Measurements from ENCODE around the gene FBXL7. TPM values are rescaled to one million over a fixed set of nuclear protein-coding genes. Genes with fewer than 3 reads are reported as not detected.
A peak's percentile ranks its signal among the peaks of the same experiment; 100 is the strongest.

The FBXL7 gene
- total RNA-seq, 1 experiment from 2014 or later = 3.9 TPM

DNA sequence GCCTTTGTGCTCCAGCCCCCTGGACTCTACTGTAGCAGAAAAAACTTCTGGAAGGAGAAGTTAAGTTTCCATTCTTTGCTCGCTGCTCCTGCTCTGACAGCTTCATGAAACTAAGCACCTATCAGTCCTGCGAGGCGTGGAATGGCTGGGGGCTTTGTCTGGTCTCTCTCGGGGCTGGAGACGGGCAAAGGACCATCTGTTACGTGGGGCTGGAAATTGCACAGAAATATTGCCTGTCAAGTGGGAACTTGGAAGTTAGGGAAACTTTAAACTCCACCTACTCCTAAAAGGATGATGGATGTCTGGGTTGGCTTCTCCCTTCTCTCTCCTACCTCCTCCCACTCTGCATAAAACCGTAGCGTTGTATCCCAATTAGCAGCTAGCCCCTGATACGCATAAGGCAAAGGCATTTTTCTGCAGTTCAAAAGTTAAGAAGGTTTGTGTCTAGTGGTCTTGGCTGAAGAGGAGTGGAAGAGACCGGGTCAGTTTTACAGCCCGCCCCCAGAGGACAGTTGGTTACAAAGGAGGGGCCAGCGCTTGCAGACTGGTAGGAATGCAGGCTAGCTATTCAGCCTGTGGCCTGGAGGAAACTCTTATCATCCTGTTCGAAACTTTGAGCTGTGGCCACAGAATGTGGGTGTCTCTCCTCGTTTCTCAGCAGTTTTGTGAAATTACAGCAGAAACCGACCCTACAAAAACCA lies 1.3 kb downstream of the FBXL7 start:
- DNase-seq (ENCODE audit: extremely low read depth, low read depth) = peak; percentile 45

DNA sequence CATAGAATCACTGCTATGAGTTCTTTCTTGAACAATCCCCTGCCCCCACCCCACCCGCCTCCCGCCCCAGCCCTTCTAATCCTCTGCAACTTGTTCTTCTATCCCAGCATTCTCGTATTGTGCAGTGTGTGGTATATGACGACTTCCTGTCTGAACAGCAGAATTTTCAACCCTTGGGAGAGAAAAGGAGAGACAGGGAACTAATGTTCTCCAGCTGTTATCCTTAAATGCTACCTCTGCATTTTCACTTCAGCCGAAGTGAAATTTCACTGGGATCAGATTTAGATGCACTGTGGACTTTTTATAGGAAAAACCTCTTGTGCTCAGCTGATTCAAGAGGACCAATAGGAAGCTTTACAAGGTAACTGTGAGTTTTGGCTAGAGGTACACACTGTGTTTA lies 2.2 kb downstream of the FBXL7 start:
- DNase-seq (ENCODE audit: extremely low read depth, low read depth) = no peak

DNA sequence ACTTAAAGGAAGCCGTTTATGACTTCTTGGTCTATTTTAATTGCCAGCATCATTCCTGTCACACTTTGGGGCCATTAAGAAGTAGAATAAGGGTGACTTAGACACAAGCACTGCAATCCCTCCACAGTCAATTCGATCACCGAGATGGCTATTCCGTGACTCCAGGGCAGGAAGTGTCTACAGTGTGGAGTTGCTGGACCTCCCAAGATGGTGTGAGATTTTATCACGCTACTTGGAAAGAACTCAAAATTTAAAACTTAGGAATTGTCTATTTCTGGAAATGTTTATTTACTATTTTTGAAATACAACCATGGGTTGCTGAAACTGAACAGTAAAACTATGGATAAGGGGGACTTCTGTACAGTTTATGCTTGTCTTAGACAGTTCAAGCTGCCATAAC lies 6.2 kb downstream of the FBXL7 start:
- no peak for DNase-seq (ENCODE audit: extremely low read depth, low read depth)

DNA sequence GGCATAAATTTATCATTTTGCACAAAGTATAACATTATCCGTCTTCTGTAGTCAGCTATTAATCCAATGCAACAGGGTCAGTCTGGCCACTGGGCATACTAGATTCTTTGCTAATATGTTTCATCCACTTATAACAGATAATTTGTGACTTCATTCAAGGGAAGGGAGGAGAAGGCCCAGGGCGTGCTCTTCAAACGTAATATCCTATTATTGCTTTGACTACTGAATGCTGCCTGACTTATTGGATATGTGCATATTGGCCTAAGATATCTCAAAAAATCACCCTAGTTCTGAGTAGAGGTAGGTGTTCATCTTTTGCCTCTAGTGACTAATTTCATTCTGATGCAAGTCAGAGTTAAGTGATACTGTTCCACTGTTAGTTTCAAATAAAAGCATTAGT lies 6.9 kb downstream of the FBXL7 start:
- no peak for DNase-seq (ENCODE audit: extremely low read depth, low read depth)

DNA sequence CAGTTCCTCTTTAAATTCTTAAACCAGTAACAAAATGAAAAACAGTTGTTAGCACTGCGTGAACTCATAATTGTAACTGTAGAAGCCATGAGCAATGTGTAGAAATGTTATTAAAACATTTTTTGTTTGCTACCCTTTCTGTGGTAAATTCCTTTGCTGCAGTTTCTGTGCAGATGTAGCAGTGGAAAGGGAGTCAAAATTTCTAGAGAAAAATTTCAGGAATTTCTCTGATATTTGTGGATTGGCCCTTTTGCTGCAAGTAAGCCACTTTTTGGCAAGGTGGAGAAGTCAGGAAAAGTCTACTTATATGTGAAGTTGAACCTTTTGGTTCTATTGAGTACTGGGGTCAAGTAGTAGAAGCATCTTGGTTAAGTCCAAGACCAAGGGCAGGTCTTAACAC lies 10.1 kb downstream of the FBXL7 start:
- no peak for DNase-seq (ENCODE audit: extremely low read depth, low read depth)

DNA sequence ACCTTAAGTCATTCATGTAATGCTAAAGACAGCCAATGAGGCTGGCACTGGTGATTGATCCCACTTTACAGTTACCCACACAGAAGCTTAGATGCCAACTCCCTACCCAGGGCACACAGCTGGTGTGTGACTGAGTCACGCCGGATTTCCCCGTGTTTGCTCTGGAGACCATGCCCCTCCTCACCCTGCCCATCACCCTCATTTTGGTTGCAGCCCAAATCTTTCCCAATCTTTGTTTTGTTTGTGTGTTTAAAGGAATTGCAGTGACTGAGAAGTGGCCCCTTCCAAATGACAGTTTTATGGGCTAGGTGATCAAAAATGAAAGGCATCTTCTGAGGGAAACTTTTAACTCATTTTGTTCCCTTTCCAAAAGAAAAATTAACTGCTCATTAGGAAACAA lies 10.9 kb downstream of the FBXL7 start:
- DNase-seq (ENCODE audit: extremely low read depth, low read depth) = no peak

DNA sequence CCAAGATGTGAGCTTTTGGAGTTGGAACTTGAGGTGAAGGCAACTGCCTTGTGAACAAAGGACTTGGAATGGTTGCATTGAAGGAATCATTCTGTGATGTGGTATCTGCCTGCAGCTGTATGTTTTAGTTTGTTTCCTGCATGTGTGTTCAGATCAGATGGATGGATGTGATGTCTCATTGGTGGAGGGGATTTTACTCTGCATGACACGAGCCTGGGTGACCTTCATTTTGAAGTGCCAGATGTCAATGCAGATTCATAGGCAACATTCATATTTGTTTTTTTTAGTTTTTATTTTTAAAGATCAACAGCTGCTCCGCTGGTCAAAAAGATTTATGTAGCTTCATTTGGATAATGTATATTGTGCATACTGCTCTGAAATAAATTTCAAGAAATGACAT lies 13.5 kb downstream of the FBXL7 start:
- DNase-seq (ENCODE audit: extremely low read depth, low read depth) = no peak

DNA sequence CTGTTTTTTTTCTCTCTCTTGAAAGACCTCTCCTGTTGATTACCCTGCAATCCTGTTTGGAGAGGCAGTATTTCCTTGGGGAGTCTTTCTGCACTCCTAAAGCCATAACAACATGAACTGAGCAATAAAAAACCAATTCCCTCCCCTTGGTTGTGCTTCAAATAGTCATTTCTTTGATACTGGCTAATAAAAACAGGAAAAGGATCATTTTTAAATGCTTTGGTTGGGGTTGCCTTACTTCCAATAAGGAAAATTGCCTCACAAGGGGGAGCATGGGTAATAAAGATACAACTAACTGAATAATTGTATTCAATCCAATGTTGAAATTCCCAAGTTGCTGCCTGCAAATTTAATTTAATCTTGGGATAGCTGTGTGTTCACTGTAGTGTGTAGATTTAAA lies 13.9 kb downstream of the FBXL7 start:
- DNase-seq (ENCODE audit: extremely low read depth, low read depth) = no peak

DNA sequence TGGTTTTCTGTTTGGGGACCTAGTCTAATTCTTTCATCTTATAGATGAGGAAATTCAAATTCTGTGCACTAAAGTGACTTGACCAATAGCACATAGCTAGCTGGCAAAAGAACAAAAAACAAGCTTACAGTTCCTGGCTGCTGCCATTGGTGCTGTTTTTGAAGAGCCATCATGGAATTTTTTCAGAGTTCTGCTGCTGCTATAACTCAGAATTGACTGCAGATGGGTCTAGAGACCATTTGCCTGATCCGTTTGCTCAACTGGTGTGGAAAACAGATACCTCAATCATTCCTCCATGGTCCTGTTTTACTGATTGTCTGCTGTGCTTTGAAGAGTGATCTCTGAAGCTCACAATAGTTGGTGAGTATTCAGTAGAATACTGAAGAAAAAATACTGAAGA lies 15.2 kb downstream of the FBXL7 start:
- no peak for DNase-seq (ENCODE audit: extremely low read depth, low read depth)

DNA sequence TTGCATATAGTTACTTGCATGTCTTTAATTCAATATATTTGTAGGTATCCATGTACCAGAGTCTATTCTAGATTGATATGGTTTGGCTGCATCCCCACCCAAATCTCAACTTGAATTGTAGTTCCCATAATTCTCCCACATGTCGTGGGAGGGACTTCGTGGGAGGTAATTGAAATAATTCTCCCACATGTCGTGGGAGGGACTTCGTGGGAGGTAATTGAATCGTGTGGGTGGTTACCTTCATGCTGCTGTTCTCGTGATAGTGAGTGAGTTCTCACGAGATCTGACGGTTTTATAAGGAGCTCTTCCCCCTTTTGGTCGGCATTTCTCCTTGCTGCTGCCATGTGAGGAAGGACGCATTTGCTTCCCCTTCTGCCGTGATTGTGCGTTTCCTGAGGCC lies 16.5 kb downstream of the FBXL7 start:
- DNase-seq (ENCODE audit: extremely low read depth, low read depth) = no peak

DNA sequence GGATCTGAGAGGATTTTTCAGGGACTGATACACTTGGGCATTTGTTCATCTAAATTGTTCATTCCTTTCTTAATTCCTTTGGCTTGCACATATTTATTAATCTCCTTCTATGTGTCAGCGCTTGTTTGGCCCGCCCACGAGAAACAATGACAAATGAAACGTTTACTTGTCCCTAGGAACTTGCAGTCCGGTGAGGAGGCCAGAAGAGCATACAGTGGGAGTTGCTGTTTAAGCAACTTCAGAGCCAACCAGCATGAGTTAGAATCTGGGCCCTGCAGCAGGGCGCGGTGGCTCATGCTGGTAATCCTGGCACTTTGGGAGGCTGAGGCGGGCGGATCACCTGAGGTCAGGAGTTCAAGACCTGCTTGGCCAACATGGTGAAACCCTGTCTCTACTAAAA lies 18.8 kb downstream of the FBXL7 start:
- DNase-seq (ENCODE audit: extremely low read depth, low read depth) = no peak

DNA sequence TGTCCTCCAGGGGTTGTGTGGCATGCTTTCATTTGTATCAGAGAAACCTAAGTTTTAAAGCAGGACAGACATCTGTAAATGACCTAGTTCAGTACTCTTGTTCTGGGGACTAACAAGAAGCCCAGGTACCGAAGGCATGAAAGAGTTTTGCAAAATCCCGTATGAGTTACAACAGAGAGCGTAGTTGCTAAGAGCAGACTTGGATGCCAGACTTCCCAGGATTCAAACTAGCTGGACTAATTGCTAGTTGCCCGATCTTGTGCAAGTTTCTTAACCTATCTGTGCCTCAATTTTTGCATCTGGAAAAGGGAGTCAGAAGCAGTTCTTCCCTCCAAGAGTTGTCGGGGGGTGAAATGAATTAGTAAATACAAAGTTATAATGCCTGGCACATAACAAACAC lies 20.9 kb downstream of the FBXL7 start:
- DNase-seq (ENCODE audit: extremely low read depth, low read depth) = no peak

DNA sequence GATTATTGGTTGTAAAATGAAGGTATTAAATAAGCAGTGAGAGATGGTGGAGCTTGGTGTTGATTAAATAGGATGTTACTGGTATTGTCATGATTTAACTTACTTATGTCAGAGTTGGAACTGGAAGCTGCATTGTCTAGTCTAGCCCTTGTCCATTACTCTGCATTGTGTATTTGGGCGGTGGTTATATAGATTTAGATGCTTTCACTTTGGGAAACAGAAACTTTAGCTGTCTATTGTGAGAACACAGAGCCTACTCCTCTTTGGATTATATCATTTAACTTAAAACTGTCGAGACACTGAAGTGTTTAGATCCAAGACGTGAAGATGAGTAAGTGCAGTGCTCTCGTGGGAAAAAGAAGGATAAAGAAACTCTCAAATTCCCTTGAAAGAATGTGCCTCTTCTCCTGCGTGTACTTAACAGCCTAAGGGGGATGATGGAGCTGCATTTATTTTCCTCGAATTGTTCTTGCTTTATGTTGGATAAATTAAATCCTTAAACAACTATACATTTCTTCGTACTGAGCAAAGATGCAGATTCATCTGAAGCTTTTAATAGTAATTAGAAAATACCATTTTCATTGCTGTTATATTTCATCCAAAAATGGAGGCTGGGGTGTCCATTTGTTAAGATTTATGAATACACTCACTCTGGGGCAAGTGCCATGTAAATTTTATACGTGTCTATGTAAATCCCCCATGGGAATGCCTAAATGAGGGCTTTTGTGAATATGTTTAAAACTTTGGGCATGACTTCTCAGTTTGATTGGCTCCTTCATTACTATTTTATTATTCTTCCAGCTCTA lies 21.6 kb downstream of the FBXL7 start:
- no peak for DNase-seq (ENCODE audit: extremely low read depth, low read depth)

DNA sequence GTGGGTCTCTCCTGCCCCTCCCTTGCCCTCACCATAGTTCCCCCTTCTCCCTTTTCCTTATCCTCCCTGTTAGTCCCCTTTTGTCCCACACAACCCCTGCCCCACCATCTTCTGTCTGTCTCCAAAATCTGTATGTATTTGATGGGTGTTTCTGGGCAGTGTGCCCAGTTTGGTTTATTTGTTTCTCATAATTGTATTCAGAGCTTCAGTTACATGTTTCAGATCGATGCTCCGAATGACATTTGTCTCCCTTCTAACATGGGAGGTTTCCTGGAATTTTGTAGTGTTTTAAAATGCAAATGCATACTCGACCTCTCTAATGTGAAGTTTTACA lies 22.2 kb downstream of the FBXL7 start:
- no peak for DNase-seq (ENCODE audit: extremely low read depth, low read depth)

DNA sequence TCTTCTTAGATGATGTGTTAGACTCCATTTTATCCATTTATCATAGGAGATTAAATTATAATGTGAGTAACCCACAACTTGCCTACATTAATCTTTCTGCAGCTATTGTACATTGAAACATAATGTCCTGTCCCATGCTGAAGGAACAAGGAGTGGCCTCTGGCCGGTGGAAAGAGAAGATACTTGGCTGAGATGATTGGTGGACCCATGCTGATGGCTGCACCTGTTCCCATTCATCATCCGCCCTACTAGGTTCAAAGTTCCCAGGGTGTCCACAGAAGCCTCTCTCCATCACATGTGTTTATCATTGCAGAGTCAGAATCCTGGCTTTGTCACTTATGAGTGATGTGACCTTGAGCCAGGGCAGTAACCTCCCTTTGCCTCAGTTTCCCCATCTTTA lies 24.7 kb downstream of the FBXL7 start:
- DNase-seq (ENCODE audit: extremely low read depth, low read depth) = no peak

DNA sequence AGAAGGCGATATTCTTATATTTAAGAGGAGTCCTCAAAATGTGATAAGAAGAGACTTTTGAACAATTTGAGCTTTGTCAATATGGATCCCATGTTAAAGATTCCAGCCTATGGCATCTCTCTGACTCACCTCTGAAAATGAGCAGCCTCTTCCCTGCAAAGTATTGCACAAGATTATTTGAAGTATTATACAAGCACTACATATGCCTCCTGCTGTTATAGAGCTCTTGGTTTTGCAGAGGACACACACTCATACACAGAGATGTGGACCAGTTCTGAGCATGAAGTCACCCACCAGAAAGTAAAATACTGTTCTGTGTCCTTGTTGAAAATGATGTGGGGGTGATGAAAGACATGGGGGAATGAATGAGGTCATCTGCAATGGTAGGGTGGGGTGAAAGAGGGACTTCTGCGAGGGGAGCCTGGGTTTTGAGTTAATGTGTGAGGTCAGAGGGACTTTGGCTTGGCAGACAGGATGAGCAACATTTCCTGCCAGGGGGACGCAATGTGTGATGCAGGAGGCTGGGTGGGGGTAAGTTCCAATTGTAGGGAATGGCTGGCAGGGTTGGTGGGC lies 25.8 kb downstream of the FBXL7 start:
- DNase-seq (ENCODE audit: extremely low read depth, low read depth) = no peak

DNA sequence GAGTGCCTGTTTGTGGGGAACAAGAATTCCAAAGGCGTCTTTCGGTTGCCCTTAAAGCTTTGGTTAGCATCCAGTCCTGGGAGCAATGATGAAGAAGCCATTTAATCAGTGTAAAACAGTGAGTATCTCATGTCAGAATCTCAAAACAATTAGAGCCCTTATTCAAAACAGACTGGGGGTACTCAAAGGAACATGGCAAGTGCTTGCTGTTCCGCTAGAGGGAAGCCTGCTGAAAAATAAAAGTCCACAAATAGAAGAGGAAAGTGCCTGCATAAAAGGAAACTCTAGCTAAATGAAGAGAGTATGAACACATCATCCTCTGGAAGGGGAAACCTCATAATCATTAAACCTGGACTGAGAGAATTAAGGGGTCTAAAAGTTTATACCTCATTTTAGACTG lies 26.4 kb downstream of the FBXL7 start:
- no peak for DNase-seq (ENCODE audit: extremely low read depth, low read depth)

DNA sequence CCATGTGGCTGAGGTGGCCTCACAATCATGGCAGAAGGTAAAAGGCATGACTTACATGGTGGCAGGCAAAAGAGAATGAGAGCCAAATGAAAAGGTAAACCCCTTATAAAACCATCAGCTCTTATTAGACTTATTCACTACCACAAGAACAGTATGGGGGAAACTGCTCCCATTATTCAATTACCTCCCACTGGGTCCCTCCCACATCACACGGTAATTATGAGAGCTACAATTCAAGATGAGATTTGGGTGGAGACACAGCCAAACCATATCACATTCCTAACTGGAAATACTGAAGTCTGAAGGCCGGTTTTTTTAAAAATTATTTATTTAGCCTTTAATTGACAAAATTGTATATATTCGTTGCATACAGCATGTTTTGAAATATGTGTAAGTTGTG lies 28.5 kb downstream of the FBXL7 start:
- no peak for DNase-seq (ENCODE audit: extremely low read depth, low read depth)

DNA sequence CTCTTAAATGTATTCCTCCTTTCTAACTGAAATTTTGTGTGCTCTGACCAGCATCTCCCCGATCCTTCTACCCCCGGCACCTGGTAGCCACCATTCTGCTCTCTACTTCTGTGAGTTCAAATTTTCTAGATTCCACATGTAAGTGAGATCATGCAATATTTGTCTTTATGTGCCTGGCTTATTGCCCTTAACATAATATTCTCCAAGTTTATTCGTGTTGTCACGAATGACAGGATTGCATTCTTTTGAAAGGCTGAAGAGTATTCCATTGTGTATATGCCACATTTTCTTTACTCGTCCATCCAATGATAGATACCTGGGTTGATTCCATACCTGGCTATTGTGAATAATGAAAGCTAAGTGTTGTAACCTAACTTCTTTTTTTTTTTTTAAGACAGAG lies 29.0 kb downstream of the FBXL7 start:
- DNase-seq (ENCODE audit: extremely low read depth, low read depth) = no peak

DNA sequence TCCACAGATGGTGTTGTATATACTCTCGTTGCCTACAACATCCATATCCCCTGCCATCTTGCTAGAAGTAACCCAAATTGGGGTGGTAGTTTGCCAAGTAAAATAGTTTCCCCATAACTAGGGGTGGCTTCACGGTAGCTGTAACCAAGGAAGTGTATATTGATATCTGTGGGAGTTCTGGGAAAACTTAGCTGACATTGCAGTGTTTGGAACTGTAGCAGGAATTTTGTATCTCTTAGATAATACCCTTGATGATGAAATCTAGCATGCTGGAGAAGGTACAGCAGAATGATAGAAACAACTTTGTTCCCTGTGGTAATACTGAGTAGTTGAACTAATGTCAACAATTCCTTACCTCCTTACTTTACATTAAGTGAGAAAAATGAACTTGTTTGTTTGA lies 29.8 kb downstream of the FBXL7 start:
- DNase-seq (ENCODE audit: extremely low read depth, low read depth) = no peak

DNA sequence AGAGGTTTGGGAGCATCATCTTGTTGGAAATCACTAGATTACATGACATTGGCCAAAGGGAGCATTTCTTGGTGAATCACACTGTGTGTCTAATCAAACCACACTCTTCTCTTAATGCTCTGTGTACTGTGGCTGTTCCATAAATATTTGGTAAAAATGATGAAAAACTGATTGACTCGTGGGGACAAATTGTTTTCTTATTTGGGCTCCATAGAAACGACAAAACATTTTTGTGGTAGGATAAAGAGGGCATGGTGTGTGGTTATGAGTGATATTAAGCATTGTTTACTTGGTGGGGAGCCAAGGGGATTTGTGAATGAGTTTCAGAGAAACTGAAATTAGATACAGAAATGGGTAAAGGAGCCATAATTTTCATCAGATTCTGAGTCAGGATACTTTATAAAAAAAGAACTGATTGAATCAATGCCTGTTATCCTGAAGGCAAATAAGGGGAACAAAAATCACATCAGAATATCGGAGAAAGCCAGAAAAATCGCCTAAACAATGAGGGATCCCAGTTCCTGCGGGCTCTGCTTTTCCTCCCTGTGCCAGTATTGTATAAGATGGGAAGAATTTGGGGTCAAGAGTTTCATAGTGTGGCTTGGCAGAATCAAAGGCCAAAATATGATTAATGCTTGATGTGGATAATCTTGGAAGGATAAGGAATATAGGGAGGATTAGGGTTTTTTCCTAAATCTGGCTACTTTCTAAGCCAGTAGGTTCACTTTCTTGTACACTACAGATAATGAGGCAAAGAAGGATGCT lies 33.3 kb downstream of the FBXL7 start:
- no peak for DNase-seq (ENCODE audit: extremely low read depth, low read depth)

DNA sequence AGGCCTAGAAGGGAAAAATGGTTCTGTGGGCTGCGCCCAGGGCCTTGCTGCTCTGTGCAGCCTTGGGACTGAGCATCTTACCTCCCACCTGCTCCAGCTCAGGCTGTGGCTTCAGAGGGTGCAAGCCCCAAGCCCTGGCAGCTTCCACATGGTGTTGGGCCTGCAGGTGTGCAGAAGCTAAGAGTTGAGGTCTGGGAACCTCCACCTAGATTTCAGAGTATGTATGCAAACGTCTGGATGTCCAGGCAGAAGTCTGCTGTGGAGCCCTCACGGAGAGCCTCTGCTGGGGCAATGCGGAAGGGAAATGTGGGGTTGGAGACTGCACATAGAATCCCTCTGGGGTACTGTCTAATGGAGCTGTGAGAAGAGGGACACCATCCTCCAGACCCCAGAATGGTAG lies 36.0 kb downstream of the FBXL7 start:
- no peak for DNase-seq (ENCODE audit: extremely low read depth, low read depth)

Measured in NCI-H460 (cell line).